Lower leg skin (tissue), 3 donors: ENCODE results near the gene LRRC75A.

Experiments used
- POLR2A ChIP-seq, 2 donors: fragments of 450-650 bp; IDR thresholded peaks; one replicate each; pipeline ENCODE4 v1.6.1; 2016 to 2017; ENCODE audit warnings: antibody characterized with exemption in 2 of 2, mild to moderate bottlenecking in 1 of 2, moderate library complexity in 1 of 2
- TF ChIP-seq, protein P1 (sequence below), 3 donors: fragments of 450-650 bp; IDR thresholded peaks; one replicate each; pipeline ENCODE4 v1.5.1; 2016; ENCODE audit warnings: antibody characterized with exemption in 3 of 3, mild to moderate bottlenecking in 3 of 3, moderate library complexity in 2 of 3

DNA sequence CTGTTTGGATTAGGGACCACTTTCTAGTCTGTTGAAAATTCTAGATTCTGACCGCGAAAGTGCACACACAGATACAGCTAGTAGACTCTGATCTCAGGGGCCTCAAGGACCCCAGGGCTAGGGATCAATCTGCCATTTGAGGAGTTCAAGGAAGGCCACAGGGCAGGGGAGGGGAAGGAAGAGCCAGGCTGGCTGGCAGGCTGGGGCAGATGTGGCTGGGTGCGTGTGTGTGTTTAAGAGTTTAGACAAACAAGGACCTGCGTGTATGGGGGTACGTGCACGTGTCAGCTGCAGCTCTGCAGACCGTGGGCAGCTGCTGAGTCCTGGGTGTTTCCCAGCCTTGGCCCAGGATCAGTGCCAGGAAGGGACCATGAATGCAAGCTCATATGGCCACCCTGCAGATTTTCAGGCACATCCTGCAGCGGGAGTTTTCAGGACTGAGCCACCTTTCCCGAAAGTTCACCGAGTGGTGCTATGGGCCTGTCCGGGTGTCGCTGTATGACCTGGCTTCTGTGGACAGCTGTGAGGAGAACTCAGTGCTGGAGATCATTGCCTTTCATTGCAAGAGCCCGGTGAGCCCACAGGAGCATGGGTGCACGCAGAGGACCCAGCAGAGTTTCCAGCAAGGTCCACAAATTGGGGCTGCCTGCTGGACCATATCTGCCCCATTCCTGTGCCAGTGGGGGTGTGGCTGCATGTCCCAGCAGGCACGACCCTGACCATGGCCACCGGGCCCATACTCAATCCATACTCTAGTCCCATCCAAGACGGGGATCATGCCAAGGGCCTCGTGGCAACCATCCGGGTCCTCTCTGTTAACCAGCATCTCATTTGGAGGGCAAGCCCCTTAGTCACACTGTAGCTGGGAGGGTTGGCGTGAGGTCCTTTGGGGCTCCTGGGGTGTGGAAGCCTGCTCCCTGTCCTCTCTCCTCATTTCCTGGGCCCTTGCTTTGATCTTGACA, 66.0 kb downstream of the LRRC75A start:
- TF ChIP-seq, protein P1, sequence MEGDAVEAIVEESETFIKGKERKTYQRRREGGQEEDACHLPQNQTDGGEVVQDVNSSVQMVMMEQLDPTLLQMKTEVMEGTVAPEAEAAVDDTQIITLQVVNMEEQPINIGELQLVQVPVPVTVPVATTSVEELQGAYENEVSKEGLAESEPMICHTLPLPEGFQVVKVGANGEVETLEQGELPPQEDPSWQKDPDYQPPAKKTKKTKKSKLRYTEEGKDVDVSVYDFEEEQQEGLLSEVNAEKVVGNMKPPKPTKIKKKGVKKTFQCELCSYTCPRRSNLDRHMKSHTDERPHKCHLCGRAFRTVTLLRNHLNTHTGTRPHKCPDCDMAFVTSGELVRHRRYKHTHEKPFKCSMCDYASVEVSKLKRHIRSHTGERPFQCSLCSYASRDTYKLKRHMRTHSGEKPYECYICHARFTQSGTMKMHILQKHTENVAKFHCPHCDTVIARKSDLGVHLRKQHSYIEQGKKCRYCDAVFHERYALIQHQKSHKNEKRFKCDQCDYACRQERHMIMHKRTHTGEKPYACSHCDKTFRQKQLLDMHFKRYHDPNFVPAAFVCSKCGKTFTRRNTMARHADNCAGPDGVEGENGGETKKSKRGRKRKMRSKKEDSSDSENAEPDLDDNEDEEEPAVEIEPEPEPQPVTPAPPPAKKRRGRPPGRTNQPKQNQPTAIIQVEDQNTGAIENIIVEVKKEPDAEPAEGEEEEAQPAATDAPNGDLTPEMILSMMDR (IDR thresholded peaks at IDR 0.05), result no peak
- no peak for TF ChIP-seq POLR2A (IDR thresholded peaks at IDR 0.05)
